RWPE1 (cell line): ENCODE data around the gene RBFA.
"Not testable (repeated sequence)": the region's sequence is repeated elsewhere in the genome, so short reads cannot be mapped to it uniquely, and the experiment has no call there.

Experiments
- CTCF ChIA-PET: fragments of 350-600 bp; sonication (Branson Sonifier 250); formaldehyde crosslinking; extraction: SDS; loops from one replicate; lab custom pipeline; 2021; lab: Yijun Ruan, JAX
- POLR2A ChIA-PET: fragments of 400-600 bp; formaldehyde crosslinking; extraction: SDS; loops from one replicate; lab custom pipeline; 2020; ENCODE audit warnings: antibody characterized with exemption; ENCODE audit not compliant: low non-redundant PET; lab: Yijun Ruan, JAX
- DNase-seq: peaks from one replicate; pipeline ENCODE4 v3.0.0; 2012; ENCODE audit warnings: low spot score
- H3K27ac ChIP-seq: fragments of 450-650 bp; 2 replicates; pipeline ENCODE4 v1.5.1; 2017
- TF ChIP-seq, protein P1 (sequence below): fragments of 450-650 bp; conservative IDR thresholded peaks from 2 replicates; pipeline ENCODE4 v1.5.1; 2017; ENCODE audit warnings: low read depth, mild to moderate bottlenecking

Gene RBFA

DNA sequence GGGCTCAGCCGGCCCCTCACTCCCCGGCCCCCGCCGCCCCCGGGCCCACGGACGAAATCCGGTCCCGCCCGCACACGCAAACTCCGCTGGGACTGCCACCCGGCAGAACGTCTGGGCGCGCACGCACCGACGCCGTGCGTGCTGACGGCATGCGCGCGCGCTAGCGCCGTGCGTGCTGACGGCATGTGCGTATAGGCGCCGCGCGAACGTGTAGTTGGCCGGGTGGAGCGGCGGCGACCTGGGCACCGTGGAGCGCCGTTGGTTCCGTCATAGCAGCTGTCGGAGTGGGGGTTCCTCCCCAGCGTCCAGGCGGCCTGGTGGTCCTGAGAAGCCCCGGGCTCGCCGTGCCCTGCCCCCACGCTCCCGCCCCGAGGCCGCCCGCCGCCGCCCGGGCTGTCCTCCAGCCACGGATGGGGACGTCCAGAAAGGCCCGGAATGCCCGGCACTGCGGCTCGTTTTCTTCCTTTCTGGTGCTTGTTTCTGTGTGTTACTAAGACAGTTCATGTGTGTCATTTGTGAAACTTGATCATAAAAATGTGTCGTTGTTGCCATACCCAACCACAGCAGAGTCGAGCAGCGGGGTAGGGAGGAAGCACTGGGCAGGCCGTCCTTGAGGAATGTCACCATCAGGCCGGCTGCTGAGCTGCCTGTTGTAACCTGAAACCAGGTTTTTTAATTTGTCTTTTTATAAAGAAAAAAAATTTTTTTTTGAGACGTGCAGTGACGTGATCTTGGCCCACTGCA, 45.6 kb upstream of the RBFA start, which contains the start of gene TXNL4A:
Gene TXNL4A (minus strand): TSS at position 113 of the 744 bp plus-strand sequence. CDS start 171 bp downstream, outside the sequence.
- ChIA-PET CTCF (interaction anchor here (0.6 kb wide), 1 partner anchor 179 kb away, joined by 4 read pairs; no protein-coding TSS in a partner anchor), POLR2A (interaction anchor here (0.7 kb wide), 1 partner anchor 146 kb away, joined by 3 read pairs; no protein-coding TSS in a partner anchor)
- DNase-seq, result peak; percentile 62
- TF ChIP-seq, protein P1, sequence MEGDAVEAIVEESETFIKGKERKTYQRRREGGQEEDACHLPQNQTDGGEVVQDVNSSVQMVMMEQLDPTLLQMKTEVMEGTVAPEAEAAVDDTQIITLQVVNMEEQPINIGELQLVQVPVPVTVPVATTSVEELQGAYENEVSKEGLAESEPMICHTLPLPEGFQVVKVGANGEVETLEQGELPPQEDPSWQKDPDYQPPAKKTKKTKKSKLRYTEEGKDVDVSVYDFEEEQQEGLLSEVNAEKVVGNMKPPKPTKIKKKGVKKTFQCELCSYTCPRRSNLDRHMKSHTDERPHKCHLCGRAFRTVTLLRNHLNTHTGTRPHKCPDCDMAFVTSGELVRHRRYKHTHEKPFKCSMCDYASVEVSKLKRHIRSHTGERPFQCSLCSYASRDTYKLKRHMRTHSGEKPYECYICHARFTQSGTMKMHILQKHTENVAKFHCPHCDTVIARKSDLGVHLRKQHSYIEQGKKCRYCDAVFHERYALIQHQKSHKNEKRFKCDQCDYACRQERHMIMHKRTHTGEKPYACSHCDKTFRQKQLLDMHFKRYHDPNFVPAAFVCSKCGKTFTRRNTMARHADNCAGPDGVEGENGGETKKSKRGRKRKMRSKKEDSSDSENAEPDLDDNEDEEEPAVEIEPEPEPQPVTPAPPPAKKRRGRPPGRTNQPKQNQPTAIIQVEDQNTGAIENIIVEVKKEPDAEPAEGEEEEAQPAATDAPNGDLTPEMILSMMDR, result no peak; the same call in 1 of the 2 replicates
- peak within 1 kb of the TSS; percentile 92 for H3K27ac ChIP-seq

DNA sequence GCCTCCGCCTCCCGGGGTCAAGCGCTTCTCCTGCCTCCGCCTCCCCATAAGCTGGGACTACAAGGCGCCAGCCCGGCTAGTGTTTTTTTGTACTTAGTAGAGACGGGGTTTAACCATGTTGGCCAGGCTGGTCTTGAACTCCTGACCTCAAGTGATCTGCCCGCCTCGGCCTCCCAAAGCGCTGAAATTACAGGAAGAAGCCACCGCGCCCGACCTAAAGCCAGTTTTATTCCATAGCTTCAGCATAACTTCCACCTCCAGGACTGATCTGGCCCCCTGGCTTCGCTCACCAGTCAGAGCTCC, 45.1 kb upstream of the RBFA start:
- POLR2A ChIA-PET, result interaction anchor here (0.7 kb wide), 1 partner anchor 145 kb away, joined by 3 read pairs; no protein-coding TSS in a partner anchor
- DNase-seq, result no peak
- peak overlapping the region; percentile 92 for H3K27ac ChIP-seq
- TF ChIP-seq, protein P1, result no peak
- CTCF ChIA-PET, result interaction anchor here (0.6 kb wide), 1 partner anchor 179 kb away, joined by 4 read pairs; no protein-coding TSS in a partner anchor

DNA sequence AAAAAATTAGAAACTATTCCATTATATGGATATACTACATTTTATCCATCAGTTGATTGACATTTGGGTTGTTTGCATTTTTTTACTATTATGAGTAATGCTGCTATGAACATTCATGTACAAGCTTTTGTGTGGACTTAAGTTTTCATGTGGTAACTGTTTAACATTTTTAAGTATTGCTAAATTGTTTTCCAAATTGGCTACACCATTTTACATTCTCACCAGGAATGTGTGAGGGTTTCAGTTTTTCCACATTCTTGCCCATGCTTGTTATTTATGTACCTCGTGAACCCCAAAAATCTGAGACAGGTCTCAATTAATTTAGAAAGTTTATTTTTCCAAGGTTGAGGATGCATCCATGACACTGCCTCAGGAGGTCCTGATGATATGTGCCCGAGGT, 42.7 kb upstream of the RBFA start:
- POLR2A ChIA-PET, result interaction anchor here (0.7 kb wide), 1 partner anchor 12 kb away, joined by 6 read pairs; no protein-coding TSS in a partner anchor
- DNase-seq, result no peak
- CTCF ChIA-PET, result no interaction called here
- H3K27ac ChIP-seq, result no peak overlapping the region
- TF ChIP-seq, protein P1, result no peak

DNA sequence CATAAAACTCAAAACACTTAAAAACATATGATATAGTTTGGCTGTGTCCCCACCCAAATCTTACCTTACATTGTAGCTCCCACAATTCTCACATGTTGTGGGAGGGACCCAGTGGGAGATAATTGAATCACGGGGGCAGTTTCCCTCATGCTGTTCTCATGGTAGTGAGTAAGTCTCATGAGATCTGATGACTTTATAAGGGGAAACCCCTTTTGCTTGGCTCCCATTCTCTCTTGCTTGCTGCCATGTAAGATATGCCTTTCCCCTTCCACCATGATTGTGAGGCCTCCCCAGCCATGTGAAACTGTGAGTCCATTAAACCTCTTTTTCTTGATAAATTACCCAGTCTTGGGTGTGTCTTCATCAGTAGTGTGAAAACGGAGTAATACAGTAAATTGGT, 34.5 kb upstream of the RBFA start:
- POLR2A ChIA-PET, CTCF ChIA-PET, H3K27ac ChIP-seq, DNase-seq: not testable (repeated sequence)

DNA sequence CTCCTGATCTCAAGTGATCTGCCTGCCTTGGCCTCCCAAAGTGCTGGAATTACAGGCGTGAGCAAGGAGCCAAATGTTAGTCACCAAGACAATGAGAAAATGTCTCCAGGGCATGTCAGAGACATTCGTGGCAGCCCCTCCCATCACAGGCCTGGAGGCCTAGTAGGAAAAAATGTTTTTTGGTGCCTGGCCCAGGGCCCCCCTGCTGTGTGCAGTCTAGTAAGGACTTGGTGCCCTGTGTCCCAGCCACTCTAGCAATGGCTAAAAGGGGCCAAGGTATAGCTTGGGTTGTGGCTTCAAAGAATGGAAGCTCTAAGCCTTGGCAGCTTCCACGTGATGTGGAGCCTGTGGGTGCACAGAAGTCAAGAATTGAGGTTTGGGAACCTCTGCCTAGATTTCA, 33.4 kb upstream of the RBFA start:
- POLR2A ChIA-PET, result no interaction called here
- DNase-seq, result no peak
- CTCF ChIA-PET, result no interaction called here
- TF ChIP-seq, protein P1, result no peak
- H3K27ac ChIP-seq, result no peak overlapping the region

DNA sequence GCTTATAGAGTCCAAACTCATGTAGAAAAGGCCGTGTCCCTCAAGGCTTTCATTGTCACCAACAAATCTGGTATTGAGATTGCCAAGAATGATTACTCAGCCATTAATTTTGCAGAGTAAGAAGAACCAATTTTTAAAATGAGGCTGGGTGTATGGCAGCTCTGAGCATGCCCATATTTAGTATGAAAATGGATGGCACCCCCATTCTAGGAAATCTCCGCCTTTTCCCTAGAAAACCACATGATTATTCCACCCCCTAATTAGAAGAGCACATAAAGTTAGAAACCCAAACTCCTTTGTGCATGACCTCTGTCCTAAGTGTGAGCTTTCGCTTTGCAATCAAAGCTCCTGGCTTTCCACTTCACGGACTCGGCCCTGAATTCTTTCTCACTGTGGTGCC, 31.8 kb upstream of the RBFA start:
- CTCF ChIA-PET, result no interaction called here
- POLR2A ChIA-PET, result no interaction called here
- no peak for DNase-seq
- H3K27ac ChIP-seq, result no peak overlapping the region
- TF ChIP-seq, protein P1, result no peak
